ENCODE data around the gene NPAS2. TPM values are rescaled to one million over a fixed set of nuclear protein-coding genes. Genes with fewer than 3 reads are reported as not detected.

NPAS2 gene
- total RNA-seq, 4 donors from 2014 or later = 14.1 to 45.8 (median 28.1) TPM

DNA sequence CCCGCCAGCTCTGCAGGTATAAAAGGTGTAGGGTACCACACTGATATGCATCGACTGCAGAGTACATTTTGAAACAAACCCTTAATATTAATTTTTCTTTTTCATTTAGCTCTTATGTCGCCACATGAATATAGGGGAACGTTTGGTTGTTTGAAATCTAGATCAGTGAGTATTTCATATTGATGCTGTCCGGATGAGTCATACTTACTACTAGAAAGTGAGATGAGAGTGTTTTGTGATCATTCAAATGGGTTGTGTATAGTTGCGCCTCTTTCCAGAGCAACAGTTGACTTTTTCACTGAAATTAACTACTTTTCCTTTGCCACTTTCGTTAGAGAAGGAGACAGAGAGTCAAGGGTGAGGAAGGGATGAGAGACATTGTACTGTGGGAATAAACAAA is 24.6 kb downstream of the NPAS2 start:
- H3K9me3 ChIP-seq = no peaks in the 10 kb centered on the region
- H3K4me1 ChIP-seq = peaks cover 6 to 29% (median 11%) of the 10 kb centered on the region in 4 donors
- H3K36me3 ChIP-seq = no peaks in the 10 kb centered on the region
- intact Hi-C loops (cut with DNase I) = no loop called here
- H3K27ac ChIP-seq (replicated peaks in 1 of 4) = no peak overlapping the region
- no peaks in the 10 kb centered on the region for H3K27me3 ChIP-seq
- no peak overlapping the region for H3K4me3 ChIP-seq
- no peak for DNase-seq (ENCODE audit: extremely low spot score)
- WGBS = 81% methylated on average over 7 of the region's 7 CpGs
- TF ChIP-seq EP300 (IDR thresholded peaks at IDR 0.05) (no peak), POLR2A (IDR thresholded peaks at IDR 0.05; ENCODE audit: low read depth) (no peak), POLR2AphosphoS5 (IDR thresholded peaks at IDR 0.05) (no peak)
- TF ChIP-seq, protein P1, sequence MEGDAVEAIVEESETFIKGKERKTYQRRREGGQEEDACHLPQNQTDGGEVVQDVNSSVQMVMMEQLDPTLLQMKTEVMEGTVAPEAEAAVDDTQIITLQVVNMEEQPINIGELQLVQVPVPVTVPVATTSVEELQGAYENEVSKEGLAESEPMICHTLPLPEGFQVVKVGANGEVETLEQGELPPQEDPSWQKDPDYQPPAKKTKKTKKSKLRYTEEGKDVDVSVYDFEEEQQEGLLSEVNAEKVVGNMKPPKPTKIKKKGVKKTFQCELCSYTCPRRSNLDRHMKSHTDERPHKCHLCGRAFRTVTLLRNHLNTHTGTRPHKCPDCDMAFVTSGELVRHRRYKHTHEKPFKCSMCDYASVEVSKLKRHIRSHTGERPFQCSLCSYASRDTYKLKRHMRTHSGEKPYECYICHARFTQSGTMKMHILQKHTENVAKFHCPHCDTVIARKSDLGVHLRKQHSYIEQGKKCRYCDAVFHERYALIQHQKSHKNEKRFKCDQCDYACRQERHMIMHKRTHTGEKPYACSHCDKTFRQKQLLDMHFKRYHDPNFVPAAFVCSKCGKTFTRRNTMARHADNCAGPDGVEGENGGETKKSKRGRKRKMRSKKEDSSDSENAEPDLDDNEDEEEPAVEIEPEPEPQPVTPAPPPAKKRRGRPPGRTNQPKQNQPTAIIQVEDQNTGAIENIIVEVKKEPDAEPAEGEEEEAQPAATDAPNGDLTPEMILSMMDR (IDR thresholded peaks at IDR 0.05) = no peak

DNA sequence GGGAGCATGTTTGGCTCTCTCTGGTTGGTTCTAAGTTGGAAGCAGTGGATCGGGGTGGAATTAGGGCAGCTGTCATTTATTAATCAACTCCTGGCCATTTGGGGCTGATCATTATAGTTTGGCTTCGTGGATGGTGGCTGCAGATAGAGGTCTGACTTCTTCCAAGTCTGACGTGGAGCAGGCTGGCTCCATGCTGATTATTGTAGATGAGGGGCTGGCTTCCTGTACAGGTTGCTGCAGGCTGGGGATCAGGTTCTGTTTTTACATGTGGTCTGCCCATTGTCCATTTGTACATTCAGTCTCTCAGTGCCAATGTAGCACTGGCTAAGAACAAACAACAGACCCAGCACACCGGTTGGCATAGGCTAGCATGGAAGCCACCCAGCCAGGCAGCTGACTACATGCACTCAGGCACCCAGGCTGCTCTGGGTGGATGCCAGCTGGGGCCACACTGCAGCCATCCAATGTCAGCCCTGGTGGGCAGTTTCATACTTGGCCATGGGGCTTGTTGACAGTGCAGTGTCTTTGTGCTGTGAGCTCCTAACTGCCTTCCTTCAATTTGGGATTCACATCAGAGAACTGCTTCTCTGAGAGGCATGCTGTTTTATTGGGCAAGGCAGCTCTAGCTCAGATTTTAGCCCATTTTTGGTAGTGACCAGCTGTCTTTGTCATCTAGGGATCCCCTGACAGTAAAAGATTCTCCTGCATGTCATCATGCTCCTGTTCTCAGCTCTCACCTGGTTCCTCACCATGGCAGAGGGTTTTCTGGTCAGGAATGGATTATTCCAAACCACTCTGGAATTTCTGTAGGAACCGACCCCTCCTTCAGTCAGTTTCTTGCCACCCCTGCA is 25.4 kb downstream of the NPAS2 start:
- intact Hi-C loops (cut with DNase I) = no loop called here
- Histone ChIP-seq H3K36me3 (no peaks in the 10 kb centered on the region), H3K4me1 (peaks cover 6 to 27% (median 11%) of the 10 kb centered on the region in 4 donors), H3K27ac (replicated peaks in 1 of 4) (no peak overlapping the region), H3K9me3 (no peaks in the 10 kb centered on the region), H3K4me3 (no peak overlapping the region), H3K27me3 (no peaks in the 10 kb centered on the region)
- TF ChIP-seq EP300 (IDR thresholded peaks at IDR 0.05) (no peak), POLR2A (IDR thresholded peaks at IDR 0.05; ENCODE audit: low read depth) (no peak), POLR2AphosphoS5 (IDR thresholded peaks at IDR 0.05) (no peak)
- TF ChIP-seq, protein P1 (IDR thresholded peaks at IDR 0.05) = no peak
- WGBS = 100% methylated on average over 1 of the region's 5 CpGs
- no peak for DNase-seq (ENCODE audit: extremely low spot score)

DNA sequence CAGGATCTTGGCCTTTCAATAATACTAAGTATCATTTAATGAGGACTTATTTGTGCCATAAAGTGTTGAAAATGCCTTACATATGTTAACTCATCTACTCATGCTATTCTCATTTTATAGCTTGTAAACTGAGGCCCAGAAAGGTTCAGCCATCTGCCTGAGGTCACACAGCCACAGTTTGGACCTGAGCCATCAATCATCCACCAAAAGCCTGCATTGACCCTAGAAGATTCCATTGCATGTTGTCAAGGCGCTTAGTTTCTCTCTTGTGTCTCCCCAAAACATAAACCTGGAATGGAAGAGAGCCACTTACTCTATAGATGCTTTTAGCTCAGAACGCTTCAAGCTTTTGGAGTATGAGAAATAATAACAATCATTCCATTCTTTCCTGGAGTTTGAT is 26.8 kb downstream of the NPAS2 start:
- intact Hi-C loops (cut with DNase I) = no loop called here
- DNase-seq (ENCODE audit: extremely low spot score) = no peak
- Histone ChIP-seq H3K4me1 (peaks cover 6 to 18% (median 11%) of the 10 kb centered on the region in 4 donors), H3K36me3 (no peaks in the 10 kb centered on the region), H3K4me3 (no peak overlapping the region), H3K9me3 (no peaks in the 10 kb centered on the region), H3K27me3 (no peaks in the 10 kb centered on the region), H3K27ac (replicated peaks in 1 of 4) (no peak overlapping the region)
- TF ChIP-seq POLR2AphosphoS5 (IDR thresholded peaks at IDR 0.05) = no peak
- TF ChIP-seq, protein P1 (IDR thresholded peaks at IDR 0.05) = no peak
- TF ChIP-seq POLR2A (IDR thresholded peaks at IDR 0.05; ENCODE audit: low read depth) = no peak
- no peak for TF ChIP-seq EP300 (IDR thresholded peaks at IDR 0.05)
- WGBS = 94% methylated on average over 2 of the region's 2 CpGs

DNA sequence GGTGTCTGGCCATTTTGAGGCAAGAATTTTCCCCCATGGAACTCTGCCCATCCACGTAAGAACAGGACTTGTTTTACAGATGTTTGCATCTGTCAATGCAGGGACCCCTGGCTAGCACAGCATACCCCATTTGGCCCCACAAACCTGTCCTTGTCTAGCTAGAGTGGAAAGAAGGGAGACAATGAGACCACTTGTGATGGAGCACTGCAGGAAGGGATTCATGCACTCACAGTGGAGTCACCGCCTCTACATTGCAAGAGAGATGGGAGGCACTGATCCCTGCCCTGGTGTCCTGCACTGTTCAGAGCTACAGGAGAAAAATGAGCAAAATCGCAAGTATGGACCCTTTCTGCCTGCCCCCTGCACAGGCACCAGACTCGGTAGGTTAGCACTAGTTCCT is 32.5 kb downstream of the NPAS2 start:
- Histone ChIP-seq H3K4me1 (peaks cover 0 to 23% (median 0%) of the 10 kb centered on the region in 4 donors), H3K9me3 (no peaks in the 10 kb centered on the region), H3K27ac (replicated peaks in 1 of 4) (no peak overlapping the region), H3K4me3 (no peak overlapping the region), H3K36me3 (no peaks in the 10 kb centered on the region), H3K27me3 (no peaks in the 10 kb centered on the region)
- intact Hi-C loops (cut with DNase I) = no loop called here
- TF ChIP-seq, protein P1 (IDR thresholded peaks at IDR 0.05) = no peak
- TF ChIP-seq POLR2A (IDR thresholded peaks at IDR 0.05; ENCODE audit: low read depth) (no peak), POLR2AphosphoS5 (IDR thresholded peaks at IDR 0.05) (no peak)
- no peak for DNase-seq (ENCODE audit: extremely low spot score)
- WGBS = 88% methylated on average over 4 of the region's 4 CpGs

Data from esophagus muscularis mucosa (tissue), 4 donors.